Measurements from ENCODE around the gene ERAL1.
A peak's percentile ranks its signal among the peaks of the same experiment; 100 is the strongest.
"Not testable (repeated sequence)": the region's sequence is repeated elsewhere in the genome, so short reads cannot be mapped to it uniquely, and the experiment has no call there.

Gene ERAL1

DNA sequence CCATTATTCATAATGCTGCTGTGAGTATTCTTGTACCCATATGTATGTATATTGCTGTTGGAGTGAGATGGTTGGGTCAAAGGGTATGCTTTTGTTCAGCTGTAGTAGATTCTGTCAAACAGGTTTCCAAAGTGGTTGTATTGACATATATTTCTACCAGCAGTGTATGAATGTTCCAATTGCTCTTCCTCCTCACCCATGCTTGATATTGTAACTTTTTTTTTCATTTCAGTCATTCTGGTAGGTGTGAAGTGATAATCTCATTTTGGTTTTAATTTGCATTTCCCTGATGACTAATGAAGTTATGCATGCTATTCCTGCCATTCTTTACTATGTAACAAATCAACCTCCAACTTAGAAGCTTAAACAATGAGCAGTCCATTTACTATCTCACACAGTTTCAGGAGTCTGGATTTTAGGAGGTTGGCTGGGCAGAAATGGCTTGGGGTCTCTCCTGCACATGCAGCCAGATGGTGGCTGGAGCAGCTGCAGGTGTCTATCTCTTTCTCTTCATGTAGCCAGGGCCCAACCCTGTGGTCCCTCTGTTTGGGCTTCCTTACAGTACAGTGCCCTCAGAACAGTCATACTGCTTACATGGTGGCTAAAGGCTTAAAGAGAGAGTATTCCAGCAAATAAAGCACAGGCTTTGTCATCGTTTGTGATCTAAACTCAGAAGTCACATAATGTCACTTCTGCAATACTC, 21.2 kb downstream of the ERAL1 start:
- Mint-ChIP-seq H3K9me3 (no peaks in the 10 kb centered on the region), H3K27me3 (no peaks in the 10 kb centered on the region), H3K27ac (ENCODE audit: low read depth) (no peak overlapping the region), H3K4me3 (no peak overlapping the region), H3K4me1 (peaks cover 19% of the 10 kb centered on the region), H3K36me3 (ENCODE audit: insufficient read depth) (peaks cover 15% of the 10 kb centered on the region)
- ATAC-seq (replicated peaks; ENCODE audit: extremely low read depth, poor library complexity, severe bottlenecking), result no peak
- no peak for DNase-seq (ENCODE audit: low spot score in 2 of 2)

- ATAC-seq (replicated peaks; ENCODE audit: extremely low read depth, poor library complexity, severe bottlenecking); H3K27me3 Mint-ChIP-seq; H3K9me3 Mint-ChIP-seq; DNase-seq (ENCODE audit: low spot score in 2 of 2); H3K4me3 Mint-ChIP-seq: not testable (repeated sequence)
- Mint-ChIP-seq H3K36me3 (ENCODE audit: insufficient read depth) (peaks cover 22% of the 10 kb centered on the region), H3K27ac (ENCODE audit: low read depth) (peak overlapping the region; percentile 61), H3K4me1 (peaks cover 11% of the 10 kb centered on the region)
Measured at GRCh38 chr17:28877150-28877711, 22.4 kb downstream of the ERAL1 start.

GRCh38 chr17:28878158-28878910, 23.5 kb downstream of the ERAL1 start:
- DNase-seq (ENCODE audit: low spot score in 2 of 2) (no peak), ATAC-seq (replicated peaks; ENCODE audit: extremely low read depth, poor library complexity, severe bottlenecking) (no peak)
- peak overlapping the region; percentile 5 for H3K27ac Mint-ChIP-seq (ENCODE audit: low read depth)
- no peaks in the 10 kb centered on the region for H3K27me3 Mint-ChIP-seq
- no peak overlapping the region for H3K4me3 Mint-ChIP-seq
- H3K36me3 Mint-ChIP-seq (ENCODE audit: insufficient read depth), result peaks cover 27% of the 10 kb centered on the region
- H3K9me3 Mint-ChIP-seq, result no peaks in the 10 kb centered on the region
- H3K4me1 Mint-ChIP-seq, result peaks cover 11% of the 10 kb centered on the region

- H3K4me3 Mint-ChIP-seq, result no peak overlapping the region
- H3K27me3 Mint-ChIP-seq, result no peaks in the 10 kb centered on the region
- DNase-seq (ENCODE audit: low spot score in 2 of 2) (no peak), ATAC-seq (replicated peaks; ENCODE audit: extremely low read depth, poor library complexity, severe bottlenecking) (no peak)
- no peaks in the 10 kb centered on the region for H3K9me3 Mint-ChIP-seq
- peaks cover 11% of the 10 kb centered on the region for H3K4me1 Mint-ChIP-seq
- H3K36me3 Mint-ChIP-seq (ENCODE audit: insufficient read depth), result peaks cover 27% of the 10 kb centered on the region
- H3K27ac Mint-ChIP-seq (ENCODE audit: low read depth), result peak overlapping the region; percentile 5
Measured at GRCh38 chr17:28878981-28879380, 24.2 kb downstream of the ERAL1 start.

GRCh38 chr17:28879886-28880571, 25.2 kb downstream of the ERAL1 start:
- peaks cover 20% of the 10 kb centered on the region for H3K4me1 Mint-ChIP-seq
- H3K9me3 Mint-ChIP-seq, result no peaks in the 10 kb centered on the region
- no peak overlapping the region for H3K27ac Mint-ChIP-seq (ENCODE audit: low read depth)
- no peak for DNase-seq (ENCODE audit: low spot score in 2 of 2)
- peaks cover 31% of the 10 kb centered on the region for H3K36me3 Mint-ChIP-seq (ENCODE audit: insufficient read depth)
- H3K4me3 Mint-ChIP-seq, result no peak overlapping the region
- ATAC-seq (replicated peaks; ENCODE audit: extremely low read depth, poor library complexity, severe bottlenecking), result no peak
- no peaks in the 10 kb centered on the region for H3K27me3 Mint-ChIP-seq

- DNase-seq (ENCODE audit: low spot score in 2 of 2) (no peak), ATAC-seq (replicated peaks; ENCODE audit: extremely low read depth, poor library complexity, severe bottlenecking) (no peak)
- no peak overlapping the region for H3K4me3 Mint-ChIP-seq
- H3K27me3 Mint-ChIP-seq, result no peaks in the 10 kb centered on the region
- no peak overlapping the region for H3K27ac Mint-ChIP-seq (ENCODE audit: low read depth)
- peaks cover 31% of the 10 kb centered on the region for H3K36me3 Mint-ChIP-seq (ENCODE audit: insufficient read depth)
- H3K4me1 Mint-ChIP-seq, result peaks cover 24% of the 10 kb centered on the region
- H3K9me3 Mint-ChIP-seq, result no peaks in the 10 kb centered on the region
Measured at GRCh38 chr17:28880572-28880945, 25.7 kb downstream of the ERAL1 start.

DNA sequence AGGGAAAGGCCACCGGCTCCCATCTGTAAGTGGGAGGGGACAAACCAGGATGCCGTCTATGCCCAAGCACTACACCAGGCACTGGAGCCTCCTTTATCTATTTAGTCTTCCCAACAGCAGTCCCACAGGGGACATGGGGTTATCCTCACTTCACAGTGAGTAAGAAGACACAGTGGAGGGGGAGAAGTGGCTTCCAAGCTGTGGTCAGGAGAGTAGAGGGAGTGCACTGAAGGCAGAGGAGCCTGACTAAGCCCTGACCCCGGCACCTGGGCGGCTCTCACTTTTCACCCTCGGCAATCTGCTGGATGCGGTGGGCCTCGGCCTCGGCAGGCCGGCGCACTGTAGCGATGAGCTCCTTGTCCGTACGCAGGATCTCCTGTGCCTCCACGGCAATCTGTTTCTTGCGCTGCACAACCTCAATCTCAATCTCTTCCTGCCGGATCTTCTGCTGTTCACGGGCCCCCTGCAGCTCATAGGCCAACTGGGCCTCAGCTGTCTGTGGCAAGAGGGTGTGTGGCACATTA, 26.8 kb downstream of the ERAL1 start:
- H3K36me3 Mint-ChIP-seq (ENCODE audit: insufficient read depth), result peaks cover 33% of the 10 kb centered on the region
- peaks cover 21% of the 10 kb centered on the region for H3K4me1 Mint-ChIP-seq
- ATAC-seq (replicated peaks; ENCODE audit: extremely low read depth, poor library complexity, severe bottlenecking), result no peak
- no peaks in the 10 kb centered on the region for H3K27me3 Mint-ChIP-seq
- DNase-seq (ENCODE audit: low spot score in 2 of 2), result no peak
- no peaks in the 10 kb centered on the region for H3K9me3 Mint-ChIP-seq
- no peak overlapping the region for H3K4me3 Mint-ChIP-seq
- H3K27ac Mint-ChIP-seq (ENCODE audit: low read depth), result no peak overlapping the region

DNA sequence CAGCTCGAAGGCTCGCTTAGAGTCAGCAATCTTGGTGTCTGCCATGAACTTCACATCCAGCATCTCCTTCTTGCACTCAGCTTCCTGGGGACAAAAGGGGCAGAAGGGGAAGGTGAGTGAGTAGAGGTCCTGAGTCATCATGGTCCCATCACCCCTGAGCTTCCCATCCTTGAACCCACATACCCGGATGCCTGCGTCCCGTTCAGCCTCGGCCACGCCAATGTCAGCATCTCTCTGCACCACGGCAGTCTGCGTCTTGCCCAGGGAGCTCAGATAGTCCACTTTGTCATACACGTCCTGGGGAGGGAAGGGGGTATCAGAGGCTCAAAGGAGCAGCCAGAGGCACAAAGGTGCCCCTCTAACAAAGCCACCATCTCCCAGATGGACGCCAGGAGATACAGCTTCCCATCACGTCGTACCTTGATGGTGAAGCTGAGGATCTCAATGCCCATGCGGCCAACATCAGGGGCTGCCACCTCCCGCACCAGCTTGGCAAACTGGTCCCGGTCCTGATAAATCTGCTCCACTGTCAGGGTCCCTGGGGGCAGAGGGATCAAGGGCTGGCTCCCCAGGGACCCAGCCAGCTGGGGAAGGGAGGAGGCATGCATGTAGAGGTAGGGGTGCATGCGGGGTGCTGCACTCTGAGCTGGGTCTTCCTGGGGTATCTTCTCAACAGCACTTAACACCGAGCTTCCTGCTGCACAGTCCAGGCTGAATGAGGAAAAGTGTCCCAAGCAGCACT, 27.5 kb downstream of the ERAL1 start:
- H3K27me3 Mint-ChIP-seq, result no peaks in the 10 kb centered on the region
- no peak for DNase-seq (ENCODE audit: low spot score in 2 of 2)
- no peak for ATAC-seq (replicated peaks; ENCODE audit: extremely low read depth, poor library complexity, severe bottlenecking)
- no peak overlapping the region for H3K4me3 Mint-ChIP-seq
- H3K9me3 Mint-ChIP-seq, result no peaks in the 10 kb centered on the region
- peaks cover 26% of the 10 kb centered on the region for H3K4me1 Mint-ChIP-seq
- peaks cover 33% of the 10 kb centered on the region for H3K36me3 Mint-ChIP-seq (ENCODE audit: insufficient read depth)
- H3K27ac Mint-ChIP-seq (ENCODE audit: low read depth), result no peak overlapping the region

DNA sequence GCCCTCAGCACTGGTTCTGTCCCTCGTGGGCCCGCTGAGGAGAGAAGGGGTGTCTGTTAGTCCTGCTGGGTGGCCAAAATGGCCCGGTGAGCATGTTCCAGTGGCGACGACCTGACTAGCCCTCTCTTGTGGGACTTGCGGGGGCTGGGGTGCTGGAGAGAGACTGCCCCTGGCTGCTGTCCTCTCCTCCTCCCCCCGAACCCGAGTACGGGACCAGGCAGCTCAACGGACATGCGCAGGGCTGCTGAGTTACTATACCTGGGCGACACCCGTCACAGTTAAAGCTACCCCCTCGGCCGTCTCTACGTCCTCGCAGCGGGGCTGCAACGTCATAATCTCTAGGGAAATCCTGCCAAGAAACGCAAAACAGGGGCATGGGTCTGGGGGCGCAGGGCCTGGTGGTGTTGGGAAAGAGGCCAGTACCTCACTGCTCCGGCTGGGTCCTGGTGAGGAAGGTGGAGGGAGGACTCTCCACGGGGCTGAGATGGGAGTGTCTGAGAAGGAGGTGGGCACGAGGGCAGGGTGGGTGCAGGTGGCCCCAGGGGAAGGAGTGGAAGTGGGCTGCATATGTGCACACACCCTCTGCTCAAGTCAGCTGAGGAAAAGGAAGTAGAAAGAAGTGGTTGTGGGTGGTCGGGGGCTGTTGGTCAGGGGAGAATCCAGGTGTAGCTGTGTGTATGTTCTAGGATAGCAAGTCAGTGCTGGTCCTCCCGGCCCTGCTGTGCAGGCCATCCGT, 29.3 kb downstream of the ERAL1 start:
- Mint-ChIP-seq H3K27ac (ENCODE audit: low read depth) (peak overlapping the region; percentile 68), H3K9me3 (no peaks in the 10 kb centered on the region), H3K27me3 (no peaks in the 10 kb centered on the region), H3K4me1 (peaks cover 29% of the 10 kb centered on the region), H3K36me3 (ENCODE audit: insufficient read depth) (peaks cover 35% of the 10 kb centered on the region), H3K4me3 (no peak overlapping the region)
- DNase-seq (ENCODE audit: low spot score in 2 of 2), result no peak
- no peak for ATAC-seq (replicated peaks; ENCODE audit: extremely low read depth, poor library complexity, severe bottlenecking)

- peaks cover 29% of the 10 kb centered on the region for H3K4me1 Mint-ChIP-seq
- no peak overlapping the region for H3K4me3 Mint-ChIP-seq
- DNase-seq (ENCODE audit: low spot score in 2 of 2), result no peak
- no peaks in the 10 kb centered on the region for H3K9me3 Mint-ChIP-seq
- H3K27me3 Mint-ChIP-seq, result no peaks in the 10 kb centered on the region
- H3K27ac Mint-ChIP-seq (ENCODE audit: low read depth), result peak overlapping the region; percentile 88
- no peak for ATAC-seq (replicated peaks; ENCODE audit: extremely low read depth, poor library complexity, severe bottlenecking)
- H3K36me3 Mint-ChIP-seq (ENCODE audit: insufficient read depth), result peaks cover 30% of the 10 kb centered on the region
Measured at GRCh38 chr17:28885363-28885762, 30.5 kb downstream of the ERAL1 start.

DNA sequence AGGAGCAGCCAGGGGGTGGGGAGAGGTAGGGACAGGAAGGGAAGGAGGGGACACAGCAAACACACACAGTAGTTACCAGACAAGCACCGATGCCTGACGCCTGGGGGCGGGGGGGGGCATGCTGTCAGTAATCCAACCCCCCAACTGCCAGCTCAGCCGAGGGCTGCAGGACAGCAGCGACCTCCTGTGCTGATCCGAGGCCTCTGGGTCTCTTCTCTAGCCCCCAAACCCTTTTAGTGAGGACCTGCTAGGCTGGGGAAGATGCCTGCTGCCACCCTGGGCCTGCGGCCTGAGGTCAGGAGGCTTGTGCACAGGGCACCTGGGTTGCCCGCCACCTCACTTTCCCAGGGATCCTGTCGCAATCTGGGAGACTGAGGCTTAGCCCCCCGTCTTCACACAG, 31.1 kb downstream of the ERAL1 start:
- Mint-ChIP-seq H3K36me3 (ENCODE audit: insufficient read depth) (peaks cover 31% of the 10 kb centered on the region), H3K27me3 (no peaks in the 10 kb centered on the region), H3K27ac (ENCODE audit: low read depth) (peak overlapping the region; percentile 88), H3K4me3 (no peak overlapping the region), H3K4me1 (peaks cover 31% of the 10 kb centered on the region), H3K9me3 (no peaks in the 10 kb centered on the region)
- DNase-seq (ENCODE audit: low spot score in 2 of 2) (no peak), ATAC-seq (replicated peaks; ENCODE audit: extremely low read depth, poor library complexity, severe bottlenecking) (no peak)

Measured in central memory CD8-positive, alpha-beta T cell (primary cell).